ENCODE measurements around the gene HOXA4.
A peak's percentile ranks its signal among the peaks of the same experiment; 100 is the strongest.

Gene HOXA4

DNA sequence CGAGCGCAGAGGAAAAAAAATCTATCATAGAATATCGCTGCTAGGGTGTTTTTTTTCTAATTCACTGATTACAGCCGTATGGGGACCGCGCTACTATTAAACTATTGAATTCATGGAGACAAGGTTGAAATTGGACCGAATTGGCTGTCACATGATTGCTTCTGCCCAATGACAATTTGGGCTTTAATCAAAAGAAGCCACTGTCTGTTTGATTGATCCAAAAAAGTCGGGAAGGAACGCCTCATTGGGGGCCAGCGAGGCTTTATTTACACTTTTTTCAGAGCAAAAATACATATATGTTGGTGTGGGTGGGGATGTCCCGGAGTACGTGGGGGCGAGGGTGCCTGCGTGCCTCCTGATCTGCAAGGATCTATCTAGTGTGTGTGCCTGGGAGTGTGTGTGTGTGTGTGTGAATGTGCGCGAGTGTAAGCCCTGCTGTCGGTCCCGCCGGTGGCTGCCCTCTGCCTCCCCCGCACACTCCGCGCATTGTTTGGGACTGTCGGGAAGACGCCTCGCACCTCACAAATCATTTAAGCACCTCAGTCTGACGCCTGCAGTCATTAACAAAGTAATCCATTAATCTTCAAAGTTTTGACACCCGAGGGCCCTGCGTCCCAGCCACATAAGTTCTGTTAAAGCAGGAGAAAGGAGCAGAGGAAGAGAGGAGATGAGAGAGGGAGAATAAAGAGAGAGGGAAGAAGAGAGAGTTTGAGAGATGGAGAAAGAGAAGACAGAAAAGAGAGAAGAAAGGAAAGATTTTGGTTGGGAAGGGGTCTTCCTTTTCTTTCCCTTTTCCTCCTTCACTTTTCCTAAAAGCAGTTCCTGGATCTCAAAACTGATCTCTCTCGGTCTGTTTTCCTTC is 27.7 kb downstream of the HOXA4 start, which contains the start of gene HOXA2:
Gene HOXA2, minus strand, starts transcription at position 103 of the 862 bp plus-strand sequence. CDS start 183 bp downstream, outside the sequence.
- DNase-seq = peak; percentile 52

GRCh38 chr7:27101957-27102580 is 28.5 kb downstream of the HOXA4 start:
- peak; percentile 73 for DNase-seq

GRCh38 chr7:27101171-27101956 is 29.2 kb downstream of the HOXA4 start:
- no peak for DNase-seq

- no peak for DNase-seq
These were observed 29.8 kb downstream of the HOXA4 start for GRCh38 chr7:27100694-27101170.

- no peak for DNase-seq
These were observed 30.8 kb downstream of the HOXA4 start for GRCh38 chr7:27099453-27100370.

DNA sequence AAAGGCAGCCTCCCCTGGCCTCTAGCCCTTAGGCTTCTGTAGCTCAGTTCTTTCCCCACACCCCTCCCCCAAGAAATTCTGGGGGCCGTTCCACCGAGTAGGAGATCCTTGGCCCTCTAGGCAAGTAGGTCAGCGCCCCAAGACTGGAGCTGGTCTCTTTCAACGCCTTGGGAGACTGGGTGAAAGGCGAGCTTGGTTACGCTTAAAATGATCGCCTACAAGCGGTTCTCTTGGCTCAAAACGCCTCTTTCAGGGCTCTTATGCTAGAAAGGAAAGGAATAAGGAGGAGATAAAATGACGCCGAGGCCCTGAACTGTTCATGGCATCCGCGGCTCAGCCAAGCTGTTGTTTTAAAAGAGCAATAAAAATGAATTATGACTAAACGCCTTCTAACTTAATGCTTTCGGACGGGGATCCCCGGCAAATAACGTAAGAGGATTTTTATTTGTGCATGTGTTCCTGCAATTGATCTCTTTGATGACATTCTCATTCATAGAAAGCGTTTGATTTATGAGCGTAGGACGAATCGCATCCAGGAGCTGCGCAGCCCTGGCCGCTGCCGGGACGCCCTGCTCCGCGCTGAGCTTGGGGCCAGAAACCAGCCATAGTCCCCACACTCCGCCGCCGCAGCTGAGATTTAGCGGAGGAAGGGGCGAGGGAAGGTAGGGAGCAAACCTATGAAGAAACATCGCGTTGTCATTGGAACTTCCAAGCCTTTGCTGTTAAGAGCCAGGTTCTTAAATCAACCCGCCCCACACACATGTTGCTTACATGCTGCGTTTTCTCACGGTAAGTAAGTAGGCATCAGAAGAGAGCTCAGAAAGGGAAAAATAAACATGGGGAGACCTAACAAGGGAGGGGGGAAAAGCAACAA is 31.7 kb downstream of the HOXA4 start:
- DNase-seq = no peak

DNA sequence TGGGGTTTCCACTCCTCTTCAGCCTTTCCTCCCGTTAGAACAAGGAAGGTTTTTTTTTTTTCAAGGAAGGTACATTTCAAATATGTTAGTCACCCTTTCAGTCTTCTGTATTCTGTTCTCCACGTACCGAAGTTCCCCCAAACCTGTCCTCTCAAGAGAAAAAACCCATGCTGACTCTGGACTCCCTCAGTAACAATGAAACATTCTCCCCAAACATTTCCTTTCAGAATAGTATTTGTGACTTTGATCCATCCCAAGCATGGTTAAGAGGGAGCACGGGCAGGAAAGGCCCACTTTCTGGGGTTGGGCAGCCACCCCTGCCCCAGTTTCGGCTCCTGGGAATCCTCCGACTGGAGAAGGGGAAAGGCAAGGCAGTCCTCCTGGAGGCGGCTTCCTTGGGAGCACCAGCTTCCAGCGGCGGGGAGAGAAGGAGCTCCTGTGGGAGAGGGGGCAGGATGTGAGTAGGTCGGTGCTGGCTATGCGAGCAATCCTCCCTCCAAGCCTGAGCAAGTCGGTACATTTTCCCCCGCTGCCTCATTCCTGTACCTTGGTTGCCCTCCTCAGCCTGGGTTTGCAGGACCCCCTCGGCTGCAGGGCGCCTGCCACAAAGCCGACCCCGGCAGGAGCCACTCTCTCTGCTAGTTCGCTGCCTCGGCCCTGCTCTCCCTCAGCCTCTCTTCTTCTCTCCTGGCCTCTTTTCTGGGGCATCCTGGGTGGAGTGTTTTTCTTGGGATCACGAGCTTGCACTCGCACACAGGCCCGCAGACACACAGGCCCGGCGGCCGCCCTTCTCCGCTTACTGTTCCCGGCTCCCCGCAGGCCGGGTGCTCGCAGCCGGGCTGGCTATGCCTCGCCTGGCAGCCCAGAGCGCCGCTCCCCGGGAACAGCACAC is 32.6 kb downstream of the HOXA4 start:
- DNase-seq = peak; percentile 73

DNA sequence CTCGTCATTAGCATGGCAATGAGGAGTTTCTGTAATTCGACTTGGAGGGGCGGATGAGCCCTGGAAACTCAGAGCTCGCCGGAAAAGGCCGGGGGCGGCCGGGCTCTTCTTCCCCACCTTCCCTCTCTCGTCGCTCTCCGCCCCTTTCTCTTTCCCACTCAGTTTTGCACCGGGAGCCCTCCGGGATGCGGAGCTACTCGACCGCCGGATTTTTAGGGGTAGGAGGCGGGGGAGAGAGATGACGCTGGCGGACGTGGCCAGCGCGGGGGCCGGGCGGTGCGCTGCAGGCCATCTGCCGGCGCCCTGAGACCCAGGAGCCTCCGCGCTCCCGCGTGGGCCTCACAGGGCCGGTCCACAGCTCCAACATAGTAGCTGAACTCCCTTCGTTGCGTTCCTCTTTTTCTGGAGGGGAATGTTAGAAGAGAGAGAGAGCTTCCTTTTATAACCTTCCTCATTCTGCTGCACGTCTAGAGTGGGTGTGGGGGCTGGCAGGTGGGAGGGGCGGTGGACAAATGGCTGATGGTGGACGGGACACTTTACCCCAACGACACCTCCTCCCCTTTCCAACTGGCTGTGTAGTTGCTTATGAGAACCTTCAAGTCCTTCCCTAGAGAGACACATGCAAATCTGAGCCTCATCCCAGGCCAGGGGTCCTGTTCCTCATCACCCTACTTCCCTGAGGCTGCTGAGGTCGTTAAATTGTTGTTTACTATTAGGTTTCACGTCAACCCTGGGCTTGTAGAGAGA is 33.6 kb downstream of the HOXA4 start:
- no peak for DNase-seq

DNA sequence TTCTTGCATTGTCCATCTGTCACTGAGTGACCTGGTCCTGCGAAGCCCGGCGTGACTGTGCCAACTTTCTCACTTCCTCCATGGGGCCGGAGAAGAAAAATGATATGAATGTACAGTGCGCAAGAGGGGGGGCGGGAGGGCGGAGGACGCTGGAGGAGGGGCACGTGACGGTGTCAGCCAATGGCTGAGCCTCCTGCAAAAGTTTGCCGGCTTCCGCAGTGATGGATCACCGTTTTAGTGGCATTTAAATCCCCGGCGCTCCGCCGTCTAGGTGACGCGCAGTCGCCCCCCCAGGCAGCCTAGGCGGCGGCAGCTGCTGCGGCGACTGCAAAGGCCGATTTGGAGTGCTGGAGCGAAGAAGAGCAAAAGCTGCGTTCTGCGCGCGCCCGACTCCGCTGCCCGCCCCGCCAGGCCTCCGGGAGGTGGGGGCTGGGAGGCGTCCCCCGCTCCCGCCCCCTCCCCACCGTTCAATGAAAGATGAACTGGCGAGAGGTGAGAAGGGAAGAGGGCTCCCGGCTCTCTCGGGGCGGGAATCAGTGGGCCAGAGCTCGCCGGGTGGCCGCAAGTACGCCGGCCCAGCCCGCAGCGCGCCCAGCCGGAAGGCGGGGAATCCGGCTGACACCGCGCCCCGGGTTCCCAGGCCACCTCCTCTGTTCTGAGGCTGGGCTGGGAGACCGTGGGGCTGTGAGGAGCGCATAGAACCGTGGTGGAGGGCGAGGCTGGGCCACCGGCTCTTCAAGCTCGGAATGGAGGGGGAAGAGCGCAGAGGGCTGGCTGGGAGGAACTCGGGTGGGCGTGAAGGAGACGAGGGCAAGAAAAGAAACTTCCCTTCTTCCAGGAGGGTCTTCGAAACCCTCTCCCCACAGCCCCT is 34.4 kb downstream of the HOXA4 start, which contains the start of gene HOXA1:
Gene HOXA1, minus strand, starts transcription at position 104 of the 871 bp plus-strand sequence. Its CDS starts 88 bp downstream, at position 16.
- DNase-seq = peak; percentile 94

DNA sequence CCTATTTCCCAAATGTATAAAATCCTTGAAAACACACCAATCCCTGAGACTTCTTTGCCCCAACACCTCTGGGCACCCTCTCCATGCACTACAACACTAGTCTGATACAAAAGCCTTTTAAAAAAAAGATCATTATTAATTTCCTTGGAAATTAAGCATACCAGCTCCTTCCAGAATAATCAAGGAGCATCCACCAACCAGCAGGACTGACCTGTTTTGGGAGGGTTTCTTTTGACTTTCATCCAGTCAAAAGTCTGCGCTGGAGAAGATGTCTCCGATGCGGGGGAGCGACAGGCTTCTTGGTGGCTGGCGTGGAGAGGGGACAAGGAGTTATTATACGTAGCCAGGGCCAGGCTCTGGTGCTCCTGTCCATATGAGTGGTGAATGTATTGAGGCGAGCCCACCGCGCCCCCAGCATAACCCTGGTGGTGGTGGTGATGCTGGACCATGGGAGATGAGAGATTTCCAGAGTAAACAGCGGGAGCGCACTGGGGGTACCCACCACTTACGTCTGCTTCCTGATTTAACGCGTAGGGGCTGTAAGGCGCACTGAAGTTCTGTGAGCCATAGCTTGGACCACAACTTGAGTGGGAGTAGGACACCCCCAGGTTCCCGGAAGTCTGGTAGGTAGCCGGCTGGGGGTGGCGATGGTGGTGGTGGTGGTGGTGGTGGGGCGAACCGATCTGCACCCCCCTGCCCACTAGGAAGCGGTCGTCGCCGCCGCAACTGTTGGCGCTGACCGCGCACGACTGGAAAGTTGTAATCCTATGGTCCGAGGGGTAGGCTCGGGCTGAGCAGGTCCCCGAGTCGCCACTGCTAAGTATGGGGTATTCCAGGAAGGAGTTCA is 35.3 kb downstream of the HOXA4 start:
- no peak for DNase-seq

GRCh38 chr7:27094304-27095049 is 36.1 kb downstream of the HOXA4 start:
- DNase-seq = no peak

- DNase-seq = no peak
These were observed 37.2 kb downstream of the HOXA4 start for GRCh38 chr7:27093184-27093895.

- no peak for DNase-seq
These were observed 37.8 kb downstream of the HOXA4 start for GRCh38 chr7:27092819-27093110.

- peak; percentile 77 for DNase-seq
These were observed 38.4 kb downstream of the HOXA4 start for GRCh38 chr7:27091941-27092818.

DNA sequence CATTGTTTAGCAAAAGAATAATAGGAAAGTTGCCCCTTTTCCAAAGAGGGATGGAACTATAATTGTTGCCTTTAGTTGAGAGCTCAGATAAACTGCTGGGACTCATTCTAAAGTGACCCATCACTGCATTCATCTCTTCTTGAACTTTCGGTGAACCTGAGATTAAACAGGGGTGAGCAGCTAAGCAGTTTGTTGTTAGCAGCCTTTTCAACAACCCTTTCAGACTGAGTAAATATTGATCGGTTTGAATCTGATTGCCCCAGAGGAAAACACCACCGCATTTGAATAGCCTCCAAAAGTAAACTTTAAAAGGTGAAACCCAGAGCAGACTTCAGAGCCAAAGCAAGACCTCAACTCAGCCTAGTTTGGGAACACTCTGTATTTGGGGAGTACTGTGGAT is 39.5 kb downstream of the HOXA4 start:
- no peak for DNase-seq

Data from islet precursor cell (in vitro differentiated cells).